ENCODE measurements around the gene ULK2.

Gene ULK2

DNA sequence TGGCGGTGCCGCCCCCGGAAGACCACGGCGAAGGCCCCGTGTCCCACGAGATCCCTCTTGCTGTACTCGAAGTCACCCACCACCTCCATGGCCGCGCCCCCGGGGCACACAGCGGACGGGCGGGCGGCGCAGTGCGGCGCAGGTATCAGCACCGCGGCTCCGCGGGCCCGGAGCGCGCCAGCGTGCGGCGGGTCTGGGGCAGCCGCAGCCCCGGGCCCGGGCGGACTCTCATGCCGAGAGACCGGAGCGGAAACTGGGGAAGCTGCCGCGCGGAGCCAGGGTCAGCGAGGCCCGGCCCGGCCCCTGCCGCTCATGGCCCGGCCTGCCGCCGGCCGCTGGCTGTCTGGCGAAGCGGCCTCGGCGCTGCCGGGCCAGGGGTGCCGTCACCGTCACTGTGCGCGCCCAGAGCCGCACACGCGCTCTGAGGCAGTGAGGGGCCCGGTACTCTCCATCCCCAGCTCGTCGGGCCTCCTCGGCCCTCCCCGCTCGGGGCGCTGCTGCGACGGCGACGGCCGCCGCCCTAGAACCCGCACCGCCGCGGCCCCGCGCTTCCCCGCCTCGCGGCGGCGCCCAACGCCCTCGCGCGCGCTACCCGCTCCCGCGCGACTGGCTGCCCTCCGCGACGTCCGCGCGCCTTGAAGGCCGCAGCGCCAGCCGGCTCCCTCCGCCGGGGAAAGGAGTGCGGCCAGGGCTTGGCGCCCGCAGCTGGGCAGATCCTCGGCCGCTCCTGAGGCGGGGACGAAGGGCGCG, at the start of gene ULK2:
TSS of gene ULK2 (minus strand) at position 608 of the 750 bp plus-strand sequence. CDS start at position 89, 519 bp downstream.
- no peak for DNase-seq (ENCODE audit: low read depth)
- peak within 1 kb of the TSS; percentile 67 for H3K4me3 ChIP-seq (ENCODE audit: low read depth, low read length)
- TF ChIP-seq, protein P1, sequence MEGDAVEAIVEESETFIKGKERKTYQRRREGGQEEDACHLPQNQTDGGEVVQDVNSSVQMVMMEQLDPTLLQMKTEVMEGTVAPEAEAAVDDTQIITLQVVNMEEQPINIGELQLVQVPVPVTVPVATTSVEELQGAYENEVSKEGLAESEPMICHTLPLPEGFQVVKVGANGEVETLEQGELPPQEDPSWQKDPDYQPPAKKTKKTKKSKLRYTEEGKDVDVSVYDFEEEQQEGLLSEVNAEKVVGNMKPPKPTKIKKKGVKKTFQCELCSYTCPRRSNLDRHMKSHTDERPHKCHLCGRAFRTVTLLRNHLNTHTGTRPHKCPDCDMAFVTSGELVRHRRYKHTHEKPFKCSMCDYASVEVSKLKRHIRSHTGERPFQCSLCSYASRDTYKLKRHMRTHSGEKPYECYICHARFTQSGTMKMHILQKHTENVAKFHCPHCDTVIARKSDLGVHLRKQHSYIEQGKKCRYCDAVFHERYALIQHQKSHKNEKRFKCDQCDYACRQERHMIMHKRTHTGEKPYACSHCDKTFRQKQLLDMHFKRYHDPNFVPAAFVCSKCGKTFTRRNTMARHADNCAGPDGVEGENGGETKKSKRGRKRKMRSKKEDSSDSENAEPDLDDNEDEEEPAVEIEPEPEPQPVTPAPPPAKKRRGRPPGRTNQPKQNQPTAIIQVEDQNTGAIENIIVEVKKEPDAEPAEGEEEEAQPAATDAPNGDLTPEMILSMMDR (IDR thresholded peaks at IDR 0.05; ENCODE audit: low read depth, low read length, missing control alignments): no peak

DNA sequence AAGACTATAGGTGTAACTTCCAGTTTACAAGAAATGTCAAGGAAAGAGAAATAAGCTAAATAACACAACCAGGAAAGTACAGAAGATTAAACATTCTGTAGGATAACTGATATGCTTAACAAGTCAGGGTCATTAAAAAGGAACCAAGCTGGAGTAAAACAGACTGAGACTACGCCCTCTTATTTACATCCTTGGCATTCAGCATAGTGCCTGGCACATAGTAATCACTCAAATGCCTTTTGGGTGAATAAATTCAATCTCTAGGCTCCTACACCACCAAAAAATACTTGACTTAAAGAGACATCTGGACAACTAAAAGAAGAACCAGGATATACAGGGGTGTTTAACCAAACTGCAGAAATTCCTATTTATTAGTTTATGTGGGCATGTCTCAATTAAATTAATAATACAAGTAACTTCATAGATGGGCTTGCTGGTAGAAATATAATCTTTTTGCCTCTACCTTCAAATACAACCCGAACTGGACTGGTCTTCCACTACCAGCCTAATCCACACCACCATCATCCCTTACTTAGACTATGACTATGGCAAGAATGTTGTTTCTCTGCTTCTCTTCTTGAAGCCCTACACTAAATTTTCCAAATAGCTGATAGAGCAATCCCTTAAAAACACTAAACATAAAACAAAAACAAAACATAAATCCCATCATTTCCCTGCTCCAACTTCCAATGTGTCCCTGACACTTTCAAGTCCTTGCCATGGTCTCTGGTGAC, 47.7 kb upstream of the ULK2 start:
- DNase-seq (ENCODE audit: low read depth): no peak

DNA sequence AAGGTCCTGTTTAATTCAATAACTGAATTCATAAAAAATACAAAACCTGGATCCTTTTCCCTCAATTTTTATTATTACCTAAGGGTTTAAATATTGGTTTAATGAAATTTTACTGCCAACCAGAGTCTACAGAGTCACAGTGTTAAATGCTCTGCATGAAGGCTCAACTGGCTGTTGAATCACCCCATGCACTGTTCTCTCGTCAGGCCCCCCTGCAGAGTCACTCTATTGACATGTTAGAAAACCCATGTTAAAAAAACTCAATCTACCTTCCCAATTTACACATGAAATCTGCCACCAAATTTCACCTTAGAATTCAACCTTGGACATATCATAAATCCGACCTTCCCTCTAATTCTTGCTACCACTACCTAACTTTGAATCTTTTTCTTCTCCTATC, 43.3 kb upstream of the ULK2 start:
- no peak for DNase-seq (ENCODE audit: low read depth)
- TF ChIP-seq, protein P1 (IDR thresholded peaks at IDR 0.05; ENCODE audit: low read depth, low read length, missing control alignments): no peak
- no peak overlapping the region for H3K4me3 ChIP-seq (ENCODE audit: low read depth, low read length)

More for the DNA sequence above, 47.7 kb upstream of the ULK2 start:
- TF ChIP-seq, protein P1 (IDR thresholded peaks at IDR 0.05; ENCODE audit: low read depth, low read length, missing control alignments): no peak
- H3K4me3 ChIP-seq (ENCODE audit: low read depth, low read length): no peak overlapping the region

DNA sequence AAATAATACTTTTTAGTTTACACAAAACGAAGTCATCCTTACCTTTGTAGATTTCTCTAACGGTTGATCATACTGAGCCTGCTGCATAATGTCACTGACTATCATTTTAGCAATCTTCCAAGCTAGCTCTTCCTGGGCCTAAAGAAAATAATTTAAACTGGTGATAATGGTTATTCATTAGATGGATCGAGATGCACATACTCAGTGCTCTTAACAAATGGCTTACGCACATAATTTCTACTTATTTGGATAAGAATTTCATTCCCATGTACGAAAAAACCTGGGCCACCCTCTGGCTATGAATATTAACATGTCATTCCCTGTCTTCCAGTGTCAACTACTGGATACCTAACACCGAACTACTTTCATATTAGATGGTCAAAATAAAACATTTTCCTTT, 41.4 kb upstream of the ULK2 start:
- TF ChIP-seq, protein P1 (IDR thresholded peaks at IDR 0.05; ENCODE audit: low read depth, low read length, missing control alignments): no peak
- H3K4me3 ChIP-seq (ENCODE audit: low read depth, low read length): no peak overlapping the region
- no peak for DNase-seq (ENCODE audit: low read depth)

DNA sequence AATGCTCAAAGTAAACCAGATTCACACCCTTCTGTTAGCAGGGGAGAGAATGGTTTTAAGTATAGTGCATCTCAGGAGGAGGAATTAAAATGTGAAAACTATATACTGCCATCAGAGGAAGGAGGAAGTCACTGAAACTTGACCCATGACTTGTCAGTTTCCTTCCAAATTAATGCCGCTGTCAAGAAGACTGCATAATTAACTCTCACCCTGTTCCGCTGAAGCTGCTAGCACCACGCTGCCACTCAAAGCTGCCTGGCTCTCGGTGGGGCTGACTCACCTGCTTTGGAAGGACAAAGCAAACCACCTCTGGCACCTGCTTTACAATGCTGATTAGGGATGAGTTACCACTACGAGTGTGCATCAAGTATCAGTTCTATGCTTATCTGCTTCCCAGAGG, 37.8 kb upstream of the ULK2 start:
- DNase-seq (ENCODE audit: low read depth): no peak
- TF ChIP-seq, protein P1 (IDR thresholded peaks at IDR 0.05; ENCODE audit: low read depth, low read length, missing control alignments): no peak
- no peak overlapping the region for H3K4me3 ChIP-seq (ENCODE audit: low read depth, low read length)

DNA sequence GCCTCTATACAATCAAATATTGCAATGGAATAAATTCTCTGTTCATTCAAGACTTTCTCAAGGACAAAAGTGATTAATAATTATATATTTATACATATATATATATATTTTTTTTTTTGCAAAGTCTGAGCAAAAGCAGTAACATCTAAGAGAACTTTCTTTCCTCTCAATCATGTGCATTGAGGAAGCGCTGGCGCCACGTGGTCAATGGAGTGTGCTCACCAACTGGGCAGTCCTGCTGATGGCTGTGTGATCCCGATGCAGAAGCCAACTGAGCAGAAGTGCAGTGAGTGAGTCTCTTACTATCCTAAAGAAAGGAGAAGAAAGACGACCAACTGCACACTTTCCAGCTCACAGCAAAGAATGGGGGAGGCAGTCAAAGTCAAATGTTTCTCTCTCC, 37.2 kb upstream of the ULK2 start:
- TF ChIP-seq, protein P1 (IDR thresholded peaks at IDR 0.05; ENCODE audit: low read depth, low read length, missing control alignments): no peak

More for the DNA sequence above, 37.2 kb upstream of the ULK2 start:
- no peak overlapping the region for H3K4me3 ChIP-seq (ENCODE audit: low read depth, low read length)
- no peak for DNase-seq (ENCODE audit: low read depth)

Data from GM12864 (cell line).